ENCODE measurements around the gene MKRN2.
"Not testable (repeated sequence)": the region's sequence is repeated elsewhere in the genome, so short reads cannot be mapped to it uniquely, and the experiment has no call there.

MKRN2 gene

DNA sequence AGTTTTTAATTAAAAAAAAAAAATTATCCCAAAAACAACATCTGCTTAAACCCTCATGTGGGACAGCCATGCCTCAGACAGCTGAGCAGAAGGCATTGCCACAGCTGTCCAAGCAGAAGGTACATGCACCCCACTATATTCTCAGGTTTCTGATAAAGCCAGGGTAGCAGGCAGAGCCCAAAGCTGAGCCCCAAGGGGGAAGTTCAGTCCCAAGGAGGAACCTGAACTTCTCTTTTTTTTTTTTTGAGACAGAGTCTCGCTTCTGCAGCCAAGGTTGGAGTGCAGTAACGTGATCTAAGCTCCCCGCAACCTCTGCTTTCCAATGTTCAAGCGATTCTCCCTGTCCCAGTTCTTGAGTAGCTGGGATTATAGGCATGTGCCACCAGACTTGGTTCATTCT lies 33.2 kb downstream of the MKRN2 start:
- no peak for DNase-seq

DNA sequence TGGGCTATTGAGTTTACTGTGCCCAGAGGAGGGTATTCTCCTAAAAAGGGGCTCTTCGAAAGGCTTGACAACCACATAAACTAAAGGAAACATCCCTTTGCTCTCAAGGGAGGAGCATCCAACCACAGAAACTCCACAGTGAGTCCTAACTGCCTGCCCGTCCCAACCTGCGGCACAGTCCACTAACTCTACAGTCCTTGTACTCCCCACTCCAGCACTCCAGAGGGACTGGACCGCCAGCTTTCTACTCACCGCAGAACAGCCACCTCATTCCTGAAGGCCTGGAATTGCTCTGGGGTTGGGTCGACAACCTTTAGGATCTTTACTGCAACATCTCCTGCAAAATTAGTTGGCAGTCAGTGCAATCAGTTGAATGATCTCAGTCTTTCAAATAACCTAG lies 34.6 kb downstream of the MKRN2 start:
- no peak for DNase-seq

DNA sequence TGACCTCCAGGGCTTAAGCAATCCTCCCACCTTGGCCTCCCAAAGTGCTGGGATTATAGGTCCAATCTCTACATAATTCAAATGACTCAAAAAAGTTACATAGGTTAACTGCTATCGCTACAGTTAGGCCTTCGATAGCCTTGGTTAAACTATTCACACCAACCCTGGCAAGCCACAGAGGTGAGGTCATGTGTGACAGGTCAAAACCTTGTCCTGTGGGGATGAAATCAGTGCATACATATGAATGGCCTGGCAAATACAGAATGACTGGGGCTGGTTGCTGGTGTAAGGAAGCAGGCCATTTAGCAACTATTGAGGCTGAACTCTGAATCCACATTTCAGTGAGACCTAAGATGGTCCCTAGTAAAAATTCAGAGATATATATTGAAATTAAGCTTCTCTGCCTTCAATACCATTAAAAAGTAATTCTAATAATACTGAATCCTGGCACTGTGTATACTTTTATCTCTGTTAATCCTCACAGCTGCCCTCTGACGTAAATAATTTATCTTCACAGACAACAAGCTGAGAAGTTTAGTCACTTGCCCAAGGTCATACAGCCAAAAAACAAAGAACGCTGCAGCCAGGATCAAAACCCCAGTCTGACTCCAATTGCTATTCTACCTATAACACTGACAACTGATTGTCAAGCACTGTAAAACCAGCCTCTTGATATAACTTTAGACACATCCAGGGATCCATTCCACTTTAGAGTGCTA lies 35.3 kb downstream of the MKRN2 start:
- DNase-seq, result no peak

DNA sequence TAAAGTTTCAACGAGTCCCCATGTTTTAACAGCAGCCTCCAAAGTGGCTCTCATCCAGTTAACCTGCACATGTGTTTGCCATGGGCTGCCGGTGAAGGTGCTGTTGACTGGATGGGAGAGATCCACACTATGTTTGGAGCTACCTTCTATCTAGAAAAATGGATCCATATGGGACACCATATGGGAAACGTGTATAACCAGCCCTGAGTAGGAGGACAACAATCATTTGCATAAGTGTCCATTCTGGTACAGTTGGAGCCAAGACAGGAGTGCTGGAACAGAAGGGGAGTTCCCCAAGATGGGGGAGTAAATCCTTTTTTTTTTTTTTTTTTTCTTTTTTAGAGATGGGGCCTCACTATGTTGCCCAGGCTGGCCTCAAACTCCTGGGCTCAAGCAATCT lies 36.6 kb downstream of the MKRN2 start:
- no peak for DNase-seq

DNA sequence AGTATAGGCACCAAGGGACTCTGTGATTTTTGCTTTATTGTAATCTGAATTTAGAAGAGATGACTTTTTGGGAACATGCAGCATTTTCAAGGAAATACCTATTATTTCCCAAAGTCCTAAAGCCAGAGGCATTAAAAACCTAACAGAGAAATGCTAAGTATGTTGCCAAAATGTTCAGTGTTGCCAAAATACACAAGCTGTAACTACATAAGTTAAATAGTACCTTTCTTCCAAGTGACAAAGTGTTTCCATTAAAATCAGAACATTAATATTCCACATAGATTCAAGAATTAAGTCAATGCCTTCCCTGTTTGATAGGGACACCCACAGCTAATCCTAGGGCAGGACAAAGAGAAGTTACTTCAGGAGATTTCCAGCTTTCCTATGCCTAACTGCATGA lies 42.0 kb downstream of the MKRN2 start:
- DNase-seq, result no peak

DNA sequence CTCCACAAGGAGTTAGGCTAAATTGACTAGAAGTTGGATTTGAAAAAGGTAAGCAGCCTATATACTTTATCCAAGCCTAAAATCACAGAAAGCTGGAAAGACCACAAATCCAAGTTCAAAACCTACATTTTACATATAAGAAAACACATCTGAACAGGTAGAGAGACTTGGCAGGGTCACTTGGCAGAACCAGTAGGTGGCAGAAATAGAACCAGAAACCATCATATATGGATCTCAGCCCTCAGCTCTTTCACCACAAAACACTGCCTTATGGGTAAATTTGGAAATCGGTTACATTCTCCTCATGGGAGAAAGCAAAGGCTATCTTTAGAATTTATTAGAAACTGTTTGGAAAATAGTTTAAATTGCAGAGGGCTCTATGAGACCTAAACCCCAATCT lies 44.2 kb downstream of the MKRN2 start:
- DNase-seq, result no peak

DNA sequence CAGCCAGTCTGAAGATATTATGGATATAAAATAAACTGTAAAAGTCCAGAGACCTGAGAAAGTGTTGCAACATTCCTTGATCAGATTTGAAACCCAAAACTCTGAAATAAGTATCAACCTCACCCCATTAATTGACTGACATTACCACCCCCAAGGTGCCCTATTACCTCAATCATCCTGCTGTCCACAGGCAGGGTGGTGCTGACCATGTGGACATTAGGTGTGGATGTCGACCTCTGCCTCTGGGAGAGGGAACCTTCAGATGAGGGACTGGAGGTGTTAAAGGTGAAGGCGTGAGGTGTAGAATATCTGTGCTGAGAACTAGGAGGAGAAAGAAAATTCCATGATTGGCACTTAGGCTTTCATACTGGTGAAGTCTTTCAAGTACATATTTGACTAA lies 47.1 kb downstream of the MKRN2 start:
- no peak for DNase-seq

DNA sequence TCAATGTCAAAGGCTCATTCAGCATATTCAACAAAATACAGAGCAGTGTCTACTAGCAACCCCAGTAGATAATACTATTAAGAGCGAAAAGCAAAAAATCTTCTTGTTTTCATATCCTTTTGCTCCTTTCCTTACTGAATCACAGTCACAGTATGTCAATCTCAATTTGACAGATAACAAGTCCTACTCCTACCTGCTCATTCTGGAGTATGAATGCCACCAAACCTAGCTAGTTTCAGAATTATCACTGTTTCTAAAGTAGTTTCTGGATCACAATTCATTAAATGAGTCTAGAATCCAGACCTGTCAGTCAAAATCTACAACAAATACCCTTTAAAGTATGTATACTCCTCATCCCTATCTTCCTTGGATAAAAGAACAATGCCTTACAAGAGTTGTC lies 51.5 kb downstream of the MKRN2 start:
- DNase-seq, result no peak

DNA sequence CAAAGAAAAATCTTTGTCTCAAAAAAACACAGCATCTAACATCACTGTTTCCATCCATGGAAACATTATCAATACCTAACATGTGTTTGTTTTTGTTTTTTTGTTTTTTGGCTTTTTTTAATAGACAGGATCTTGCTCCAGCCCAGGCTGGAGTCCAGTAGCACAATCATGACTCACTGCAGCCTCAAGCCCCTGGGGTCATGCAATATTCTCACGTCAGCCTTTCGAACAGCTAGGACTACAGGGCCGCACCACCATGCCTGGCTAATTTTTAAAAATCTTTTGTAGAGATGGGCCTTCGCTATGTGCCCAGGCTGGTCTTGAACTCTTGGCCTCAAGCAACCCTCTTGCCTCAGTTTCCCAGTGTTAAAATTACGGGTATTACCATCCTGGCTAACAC lies 54.2 kb downstream of the MKRN2 start:
- no peak for DNase-seq

DNA sequence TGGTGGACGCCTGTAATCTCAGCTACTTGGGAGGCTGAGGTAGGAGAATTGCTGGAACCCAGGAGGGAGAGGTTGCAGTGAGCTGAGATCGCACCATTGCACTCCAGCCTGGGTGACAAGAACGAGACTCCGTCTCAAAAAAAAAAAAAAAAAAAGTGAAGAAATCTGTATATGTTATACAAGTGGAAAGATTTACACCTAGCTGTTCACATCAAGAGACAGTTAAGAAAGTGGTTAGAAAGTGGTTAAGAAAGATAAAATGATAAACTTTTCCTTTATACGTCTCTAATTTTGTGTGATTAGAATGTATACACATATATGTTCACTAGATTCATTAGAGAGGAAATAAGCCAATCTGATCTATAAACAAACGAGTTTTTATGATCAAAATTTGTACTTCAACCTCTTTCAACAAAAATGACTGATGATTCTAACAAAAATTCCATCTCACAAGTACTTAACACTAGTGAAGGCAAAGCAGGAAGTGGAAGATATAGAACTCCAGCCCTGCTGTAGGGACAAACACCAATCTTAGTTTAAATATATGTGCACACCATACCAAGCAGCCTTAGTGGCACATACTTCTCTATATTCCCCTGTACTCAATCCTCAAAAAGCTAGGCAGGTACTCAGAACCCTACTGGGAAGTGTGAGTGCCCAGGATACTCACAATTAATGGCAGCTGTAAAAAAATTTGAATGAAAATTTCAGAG lies 55.8 kb downstream of the MKRN2 start:
- DNase-seq, result no peak

DNA sequence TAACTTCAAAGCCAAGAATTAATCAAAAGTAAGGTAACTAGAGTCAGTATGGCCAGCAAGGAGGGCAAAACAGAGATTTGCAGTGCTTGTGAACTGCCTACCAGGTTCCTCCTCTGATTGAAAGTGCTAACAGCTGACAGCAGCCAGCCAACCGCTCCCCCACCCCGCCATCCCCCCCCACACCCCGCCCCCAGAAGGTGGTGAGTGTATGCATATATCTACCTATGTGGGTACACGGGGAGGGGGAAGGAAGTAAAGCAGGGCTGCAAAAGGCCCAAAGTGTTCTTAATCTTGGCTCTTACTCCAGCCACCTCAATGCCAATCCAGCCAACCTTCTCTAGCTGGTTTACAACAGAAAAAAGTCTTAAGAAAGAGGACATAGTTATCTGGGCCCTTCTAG lies 56.4 kb downstream of the MKRN2 start:
- DNase-seq, result no peak

DNA sequence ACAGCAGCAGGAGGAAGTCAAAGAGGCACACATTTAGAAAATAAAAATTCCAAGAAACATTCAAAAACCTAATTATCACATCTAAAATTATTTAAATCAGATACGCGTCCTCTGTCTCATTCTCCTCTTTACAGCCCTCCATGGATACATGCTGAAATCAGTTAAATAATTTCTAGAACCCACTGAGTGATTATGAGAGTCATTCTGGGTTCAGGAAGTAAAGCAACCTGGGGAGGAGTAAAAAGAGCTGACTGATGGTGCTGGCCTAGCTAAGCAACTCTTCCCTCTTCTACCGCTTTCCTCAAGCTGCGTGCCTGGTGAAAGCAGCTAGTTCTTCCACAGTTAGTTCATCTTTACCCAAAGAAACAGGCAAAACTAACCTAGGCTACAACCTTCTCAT lies 58.4 kb downstream of the MKRN2 start:
- DNase-seq, result no peak

DNA sequence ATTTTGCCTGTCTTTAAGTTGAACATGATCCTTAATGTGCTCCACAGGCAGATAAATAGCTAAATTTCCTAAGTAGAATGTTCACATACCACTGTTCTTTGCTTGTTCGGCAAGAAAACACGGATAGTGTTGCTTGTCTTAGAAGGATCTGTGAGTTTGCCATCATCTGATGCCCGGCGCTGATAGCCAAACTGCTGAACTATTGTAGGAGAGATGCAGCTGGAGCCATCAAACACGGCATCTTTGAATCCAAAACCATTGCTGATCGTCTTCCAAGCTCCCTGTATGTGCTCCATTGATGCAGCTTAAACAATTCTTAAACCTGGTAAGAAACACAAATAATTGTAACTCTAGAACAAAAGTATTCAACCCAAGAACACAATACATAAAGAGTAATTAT lies 61.5 kb downstream of the MKRN2 start:
- DNase-seq, result no peak

DNA sequence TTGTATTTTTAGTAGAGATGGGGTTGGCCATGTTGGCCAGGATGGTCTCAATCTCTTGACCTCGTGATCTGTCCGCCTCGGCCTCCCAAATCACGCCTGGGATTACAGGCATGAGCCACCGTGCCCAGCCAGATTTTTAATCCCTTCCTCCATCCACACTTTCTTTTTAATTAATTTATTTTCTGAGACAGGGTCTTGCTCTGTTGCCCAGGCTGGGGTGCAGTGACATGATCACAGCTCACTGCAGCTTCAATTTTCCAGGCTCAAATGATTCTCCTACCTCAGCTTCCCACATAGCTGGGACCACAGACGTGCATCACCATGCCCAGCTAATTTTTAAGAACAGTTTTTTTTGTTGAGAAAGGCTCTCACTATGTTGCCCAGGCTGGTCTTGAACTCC lies 63.4 kb downstream of the MKRN2 start:
- DNase-seq, result no peak

DNA sequence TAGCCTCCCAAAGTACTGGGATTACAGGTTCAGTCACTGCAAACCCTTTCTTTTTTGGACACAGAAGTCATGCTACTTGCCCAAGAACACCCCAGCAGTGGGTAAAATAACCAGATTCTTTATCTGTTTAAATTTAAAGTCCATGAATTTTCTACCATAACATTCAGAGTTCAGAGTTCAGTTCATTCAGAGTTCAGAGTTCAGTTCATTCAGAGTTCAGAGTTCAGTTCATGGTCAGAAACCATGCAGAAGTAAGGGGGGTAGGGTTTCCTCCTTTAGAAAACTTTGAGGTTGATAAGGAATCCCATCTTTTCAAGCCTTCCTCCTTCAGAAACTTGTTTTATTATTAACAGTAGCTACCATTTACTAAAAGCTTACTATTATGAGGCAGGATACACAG lies 63.8 kb downstream of the MKRN2 start:
- DNase-seq, result no peak

DNA sequence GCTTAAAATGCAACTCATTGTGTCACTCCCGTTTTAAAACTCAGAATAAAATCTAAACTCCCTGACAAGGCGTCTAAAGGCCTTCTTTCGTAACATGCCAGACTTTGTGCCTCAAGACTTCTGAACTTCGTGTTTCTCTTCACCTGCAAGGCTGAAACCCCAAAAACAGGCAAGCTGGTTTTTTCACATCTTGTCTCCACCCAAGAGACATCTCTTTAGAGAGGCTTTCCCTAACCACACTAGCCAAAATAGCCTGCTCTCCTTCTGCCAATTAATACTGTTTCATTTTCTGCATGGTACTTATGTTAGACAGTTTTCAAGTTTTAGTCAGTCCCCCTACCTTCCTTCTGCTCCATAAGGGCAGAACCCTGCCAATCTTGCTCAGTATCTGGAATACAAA lies 65.4 kb downstream of the MKRN2 start:
- DNase-seq, result no peak

DNA sequence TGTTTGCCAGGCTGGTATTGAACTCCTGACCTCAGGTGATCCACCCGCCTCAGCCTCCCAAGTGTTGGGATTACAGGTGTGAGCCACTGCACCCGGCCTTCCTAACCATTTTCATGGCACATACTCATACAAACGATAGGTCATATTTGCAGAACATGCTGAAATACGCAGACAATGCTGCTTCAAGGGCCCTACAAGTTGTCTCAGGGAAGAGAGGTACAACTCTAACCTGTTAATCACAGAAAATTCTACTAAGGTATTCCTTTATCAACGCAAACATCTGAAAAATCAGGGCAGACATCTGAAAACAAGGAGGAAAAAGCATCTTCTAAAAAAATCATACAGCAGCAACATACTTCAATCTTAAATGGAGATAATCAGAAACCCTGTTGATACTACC lies 67.2 kb downstream of the MKRN2 start:
- no peak for DNase-seq

DNA sequence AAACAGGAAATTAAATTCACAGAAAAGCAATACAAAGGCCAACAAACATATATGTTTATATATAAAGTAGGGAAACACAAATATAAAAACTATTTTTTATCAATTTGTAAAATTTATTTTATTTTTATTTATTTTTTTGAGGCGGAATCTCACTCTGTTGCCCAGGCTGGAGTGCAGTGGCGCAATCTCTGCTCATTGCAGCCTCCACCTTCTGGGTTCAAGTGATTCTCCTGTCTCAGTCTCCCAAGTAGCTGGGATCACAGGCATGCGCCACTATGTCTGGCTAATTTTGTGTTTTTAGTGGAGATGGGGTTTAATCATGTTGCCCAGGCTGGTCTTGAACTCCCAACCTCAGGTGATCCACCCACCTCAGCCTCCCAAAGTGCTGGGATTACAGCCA lies 68.1 kb downstream of the MKRN2 start:
- DNase-seq, result not testable (repeated sequence)

DNA sequence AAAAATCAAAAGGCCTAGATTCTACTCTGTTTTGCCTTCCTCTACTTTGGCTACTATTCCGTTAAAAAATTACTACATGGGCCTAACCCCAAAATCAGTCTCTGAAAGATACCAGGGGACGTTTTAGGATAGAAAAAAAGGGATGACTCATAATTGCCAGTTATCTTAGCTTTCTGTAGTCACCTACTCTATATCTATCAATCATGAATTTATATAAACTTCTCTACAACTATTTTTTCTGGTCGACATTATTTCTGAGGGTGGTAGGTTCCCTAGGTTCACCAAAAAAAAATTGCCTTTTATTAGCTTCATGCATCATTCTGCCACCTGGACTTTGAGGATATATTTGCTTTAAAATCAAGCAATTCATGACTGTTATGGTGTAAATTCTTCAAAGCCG lies 70.5 kb downstream of the MKRN2 start:
- no peak for DNase-seq

DNA sequence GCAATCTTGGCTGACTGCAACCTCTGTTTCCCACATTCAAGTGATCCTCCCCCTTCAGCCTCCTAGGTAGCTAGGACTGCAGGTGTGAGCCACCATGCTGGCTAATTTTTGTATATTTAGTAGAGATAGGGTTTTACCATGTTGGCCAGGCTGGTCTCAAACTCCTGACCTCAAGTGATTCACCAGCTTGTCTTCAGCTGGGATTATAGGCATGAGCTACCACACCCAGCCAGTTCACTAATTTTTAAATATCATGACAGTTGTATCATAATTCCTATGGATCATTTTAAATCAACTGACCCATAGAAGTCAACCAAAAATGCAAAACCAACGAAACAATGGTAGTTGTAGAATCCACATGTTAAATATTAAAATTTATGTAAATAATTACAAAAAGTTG lies 71.9 kb downstream of the MKRN2 start:
- no peak for DNase-seq

DNA sequence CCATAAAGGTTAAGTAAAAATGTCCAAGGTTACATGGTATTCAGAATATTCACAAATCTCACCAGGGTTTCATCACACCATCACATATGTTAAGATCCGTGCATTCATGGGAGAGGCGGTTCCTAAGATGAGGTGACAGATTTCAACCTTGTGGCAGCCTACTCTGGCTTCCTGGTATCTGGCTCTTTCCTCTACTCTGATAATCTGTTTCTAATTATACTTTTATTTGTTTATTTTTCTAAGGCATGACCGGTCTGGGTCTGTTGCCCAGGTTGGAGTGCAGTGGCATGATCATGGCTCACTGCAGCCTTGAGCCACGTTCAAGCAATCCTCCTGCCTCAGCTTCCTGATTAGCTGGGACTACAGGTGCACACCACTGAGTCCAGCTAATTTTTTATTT lies 72.7 kb downstream of the MKRN2 start:
- no peak for DNase-seq

DNA sequence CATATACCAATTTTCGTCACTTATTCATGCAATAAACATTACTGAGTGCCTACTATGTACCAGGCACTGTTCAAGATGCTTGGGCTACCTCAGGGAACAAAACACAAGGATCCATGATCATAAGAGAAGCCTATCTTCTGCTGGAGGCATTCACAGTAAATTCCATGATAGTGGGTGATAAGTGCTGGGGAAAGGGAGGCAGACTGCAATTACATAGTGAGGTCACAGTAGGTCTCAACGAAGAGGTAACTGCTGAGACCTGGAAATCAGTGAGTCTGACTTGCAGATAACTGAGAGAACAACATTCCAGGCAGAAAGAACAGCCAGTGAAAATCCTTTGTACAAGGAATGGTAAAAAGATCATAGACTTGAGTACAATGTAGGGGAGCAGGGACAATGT lies 73.4 kb downstream of the MKRN2 start:
- DNase-seq, result no peak

DNA sequence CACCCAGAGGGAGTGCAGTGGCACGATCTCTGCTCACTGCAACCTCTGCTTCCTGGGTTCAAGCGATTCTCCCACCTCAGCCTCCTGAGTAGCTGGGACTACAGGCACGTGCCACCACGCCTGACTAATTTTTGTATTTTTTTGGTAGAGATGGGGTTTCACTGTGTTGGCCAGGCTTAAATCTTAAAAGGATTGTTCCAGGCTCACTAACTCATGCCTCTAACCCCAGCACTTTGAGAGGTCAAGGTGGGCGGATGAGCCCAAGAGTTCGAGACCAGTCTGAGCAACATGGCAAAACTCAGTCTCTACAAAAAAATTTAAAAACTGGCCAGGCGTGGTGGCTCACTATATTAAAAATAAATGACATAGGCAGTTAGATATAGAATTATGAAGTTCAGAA lies 74.0 kb downstream of the MKRN2 start:
- not testable (repeated sequence) for DNase-seq

DNA sequence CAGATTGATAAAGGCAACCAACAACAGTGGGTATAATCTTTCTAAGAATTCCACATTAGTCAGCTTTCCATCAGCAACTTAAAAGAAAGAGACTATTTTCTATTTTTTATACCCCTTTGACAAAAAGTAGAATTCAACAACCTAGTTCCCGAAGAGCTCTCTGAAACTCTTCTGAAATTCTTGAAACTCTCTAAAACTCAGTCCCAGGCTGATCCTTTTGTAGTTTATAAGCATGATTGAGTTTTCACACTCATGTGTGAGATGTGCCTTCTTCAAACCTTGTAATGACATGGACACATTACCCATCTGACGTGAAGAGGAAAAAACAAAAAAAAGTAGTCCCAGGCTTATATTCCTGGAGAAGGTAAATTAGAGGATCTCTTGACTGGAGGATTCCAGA lies 75.6 kb downstream of the MKRN2 start:
- no peak for DNase-seq

DNA sequence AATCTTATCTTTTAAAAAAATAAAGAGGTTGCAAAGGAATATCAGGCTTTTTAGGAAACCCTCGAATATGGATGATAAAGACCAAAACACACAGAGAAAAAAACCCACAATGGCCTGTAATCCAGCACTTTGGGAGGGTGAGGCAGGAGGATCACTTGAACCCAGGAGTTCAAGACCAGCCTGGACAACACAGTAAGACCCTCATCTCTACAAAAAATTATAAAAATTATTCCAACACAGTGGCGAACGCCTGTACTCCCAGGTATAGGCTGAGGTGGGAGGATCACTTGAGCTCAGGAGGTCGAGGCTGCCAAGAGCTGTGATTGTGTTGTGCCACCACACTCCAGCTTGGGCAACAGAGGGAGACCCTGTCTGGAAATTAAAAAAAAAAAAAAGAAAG lies 76.2 kb downstream of the MKRN2 start:
- no peak for DNase-seq
